Endothelial cell of umbilical vein (primary cell): ENCODE results near the gene NWD2. TPM values are rescaled to one million over a fixed set of nuclear protein-coding genes. Genes with fewer than 3 reads are reported as not detected.

Experiments used
- BruUV-seq: library from RNA; stranded (reverse); fragments of 400-500 nt; replicated peaks from 2 replicates; lab custom pipeline; 2021; lab: Mats Ljungman, UMichigan
- CTCF ChIA-PET: fragments of 300-600, 350-600 bp; sonication (Branson Sonifier 250); formaldehyde crosslinking; loops from one replicate; lab custom pipeline; 2021; ENCODE audit warnings: antibody characterized with exemption, inconsistent platforms; lab: Charles Lee
- POLR2A ChIA-PET: fragments of 300-600, 350-600 bp; sonication (Branson Sonifier 250); formaldehyde crosslinking; loops from one replicate; lab custom pipeline; 2021; ENCODE audit warnings: antibody characterized with exemption, inconsistent platforms; lab: Charles Lee
- DNase-seq: peaks from one replicate; pipeline ENCODE4 v3.0.0-alpha.2; 2011; ENCODE audit warnings: low read depth, low spot score
- FAIRE-seq: peaks from 2 replicates; lab custom pipeline; 2011; peaks lifted over from hg19 to GRCh38; lab: Jason Lieb, UNC
- H2AFZ ChIP-seq: 2 replicates; pipeline ENCODE4 v1.6.0; 2012; ENCODE audit warnings: low read depth, low read length, control low read depth, inconsistent platforms
- H3K27ac ChIP-seq: 2 replicates; pipeline ENCODE4 v1.5.1; 2011; ENCODE audit warnings: low read depth, mild to moderate bottlenecking, control low read depth, low read length, moderate library complexity; ENCODE audit not compliant: insufficient read depth
- H3K27me3 ChIP-seq, 2 experiments: 2 replicates each; pipeline versions ENCODE4 v1.6.0 to v1.6.1; 2011; ENCODE audit warnings: low read length in 2 of 2, mixed read lengths in 1 of 2; ENCODE audit not compliant: control insufficient read depth in 2 of 2, insufficient read depth in 2 of 2
- H3K36me3 ChIP-seq, 2 experiments: 2 replicates in 1 of 2; 3 replicates in 1 of 2; pipeline ENCODE4 v1.5.1; 2011; ENCODE audit warnings: low read length in 2 of 2, mild to moderate bottlenecking in 1 of 2, moderate library complexity in 1 of 2; ENCODE audit not compliant: control insufficient read depth in 2 of 2, insufficient read depth in 2 of 2; ENCODE audit errors: extremely low read depth in 1 of 2
- H3K4me1 ChIP-seq: 3 replicates; pipeline ENCODE4 v1.5.1; 2011; ENCODE audit warnings: mild to moderate bottlenecking, low read length; ENCODE audit not compliant: control insufficient read depth, insufficient read depth; ENCODE audit errors: extremely low read depth
- H3K4me2 ChIP-seq: 2 replicates; pipeline ENCODE4 v1.6.1; 2011; ENCODE audit warnings: low read length, control low read depth, mixed read lengths; ENCODE audit not compliant: insufficient read depth
- H3K4me3 ChIP-seq, 3 experiments: fragments of 200-600 bp in 1 of 3; sonication (generic), shearing (Covaris generic) in 1 of 3; replicated peaks in 1 of 3; 2 replicates each; pipeline ENCODE4 v1.5.1; 2011 to 2016; ENCODE audit warnings: control low read depth in 3 of 3, low read length in 3 of 3, mild to moderate bottlenecking in 2 of 3, inconsistent platforms in 1 of 3, low read depth in 1 of 3, moderate library complexity in 1 of 3; ENCODE audit not compliant: insufficient read depth in 1 of 3
- H3K79me2 ChIP-seq: 2 replicates; pipeline ENCODE4 v1.6.0; 2012; ENCODE audit warnings: low read length, inconsistent platforms; ENCODE audit not compliant: control insufficient read depth, insufficient read depth
- H3K9ac ChIP-seq: replicated peaks from 2 replicates; pipeline ENCODE3; 2011; ENCODE audit warnings: low read length, control low read depth; ENCODE audit not compliant: insufficient read depth; ENCODE audit errors: extremely low read depth
- H3K9me1 ChIP-seq: replicated peaks from 3 replicates; pipeline ENCODE4 v1.6.0; 2011; ENCODE audit warnings: mild to moderate bottlenecking, low read length; ENCODE audit not compliant: control insufficient read depth, insufficient read depth; ENCODE audit errors: extremely low read depth
- H3K9me3 ChIP-seq: replicated peaks from 2 replicates; pipeline ENCODE4 v1.5.1; 2012; ENCODE audit warnings: low read length, inconsistent platforms; ENCODE audit not compliant: control insufficient read depth, insufficient read depth
- H4K20me1 ChIP-seq: replicated peaks from 2 replicates; pipeline ENCODE3; 2011; ENCODE audit warnings: mild to moderate bottlenecking, low read length; ENCODE audit not compliant: control insufficient read depth, insufficient read depth; ENCODE audit errors: extremely low read depth
- EZH2 ChIP-seq: IDR thresholded peaks from 2 replicates; pipeline ENCODE4 v1.6.1; 2012; ENCODE audit warnings: borderline replicate concordance, low read depth, mild to moderate bottlenecking, moderate library complexity, low read length, inconsistent platforms; ENCODE audit not compliant: severe bottlenecking
- FOS ChIP-seq: IDR thresholded peaks from 2 replicates; pipeline ENCODE4 v1.6.1; 2011; ENCODE audit warnings: mild to moderate bottlenecking, low read length, moderate library complexity, borderline replicate concordance; ENCODE audit not compliant: insufficient read depth
- GATA2 ChIP-seq: IDR thresholded peaks from 2 replicates; pipeline ENCODE4 v1.7.0; 2011; ENCODE audit warnings: low read depth, mild to moderate bottlenecking, moderate library complexity, mixed read lengths, low read length; ENCODE audit not compliant: insufficient read length, insufficient read depth
- JUN ChIP-seq: IDR thresholded peaks from 2 replicates; pipeline ENCODE4 v1.6.1; 2011; ENCODE audit warnings: borderline replicate concordance, low read depth; ENCODE audit not compliant: insufficient read length, insufficient read depth
- MYC ChIP-seq: IDR thresholded peaks from one replicate; pipeline ENCODE4 v1.6.1; 2011; ENCODE audit warnings: mild to moderate bottlenecking, low read depth, low read length
- POLR2A ChIP-seq: IDR thresholded peaks from 2 replicates; pipeline ENCODE4 v1.6.1; 2012; ENCODE audit warnings: low read depth, mild to moderate bottlenecking, control low read depth, low read length
- POLR2AphosphoS5 ChIP-seq: IDR thresholded peaks from 2 replicates; pipeline ENCODE4 v1.6.1; 2012; ENCODE audit warnings: low read depth, mild to moderate bottlenecking, control low read depth, low read length, moderate library complexity; ENCODE audit not compliant: insufficient read depth
- dilution Hi-C: fragments of 300-500 bp; cut with MboI; formaldehyde crosslinking; loops from one replicate; pipeline ENCODE4 v1.15.0; 2019; ENCODE audit warnings: low sequenced_read_pairs; ENCODE audit not compliant: extremely low pct_ligation_motif_present
- intact Hi-C: fragments of 100-400 bp; cut with micrococcal nuclease; formaldehyde crosslinking; loops from one replicate; pipeline ENCODE4 v1.10.0; 2022
- polyA plus RNA-seq, 4 experiments: library from polyadenylated mRNA; depleted of rRNA in 3 of 4; stranded (reverse) in 3 of 4; unstranded in 1 of 4; fragments of >200 nt; gene quantifications; 2 replicates each; pipeline versions ENCODE4 v1.2.1 to v1.2.3, GENCODE V29; 2011 to 2012; ENCODE audit warnings: missing spikeins in 1 of 4
- total RNA-seq: library from RNA; stranded (reverse); gene quantifications from 2 replicates; pipeline ENCODE4 v1.2.3, GENCODE V29; 2021
- TF ChIP-seq, protein P1 (sequence below), 2 donors: IDR thresholded peaks; 1 replicate in 1 of 2; 2 replicates in 1 of 2; pipeline ENCODE4 v1.5.1; 2011; ENCODE audit warnings: low read length in 2 of 2, mild to moderate bottlenecking in 2 of 2, moderate library complexity in 2 of 2, control low read depth in 1 of 2, inconsistent platforms in 1 of 2, low read depth in 1 of 2; ENCODE audit not compliant: insufficient read depth in 1 of 2; ENCODE audit errors: extremely low read depth in 1 of 2
- TF ChIP-seq, protein P2 (sequence below): IDR thresholded peaks from 2 replicates; pipeline ENCODE4 v1.6.1; 2011; ENCODE audit not compliant: insufficient read depth, insufficient read length

NWD2 gene
- total and polyA plus RNA-seq, 2 donors (not counting 3 experiments of a cell fraction or from before 2014, with no cell fraction given): not detected

DNA sequence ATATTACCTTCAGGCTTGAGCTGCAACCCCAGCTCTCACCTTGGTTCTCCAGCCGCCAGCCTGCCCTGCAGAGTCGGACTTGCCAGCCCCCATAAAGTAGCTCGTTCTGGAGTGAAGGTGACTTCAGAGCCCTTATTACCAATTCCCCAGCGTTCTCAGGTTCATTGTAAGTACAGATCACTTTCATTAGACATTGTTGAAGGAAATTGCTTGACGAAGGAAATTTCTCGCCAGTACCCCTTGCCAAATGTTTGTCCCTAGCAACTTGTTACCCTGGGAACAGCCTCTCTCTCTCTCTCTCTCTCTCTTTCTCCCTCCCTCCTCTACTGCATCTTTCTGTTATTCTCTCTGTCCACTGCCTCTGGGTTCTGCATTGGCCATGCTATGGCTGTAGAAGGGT lies 153.0 kb downstream of the NWD2 start:
- Histone ChIP-seq H3K4me1 (no peaks in the 10 kb centered on the region), H3K9ac (no peak overlapping the region), H3K36me3 (no peaks in the 10 kb centered on the region), H3K9me1 (no peaks in the 10 kb centered on the region), H3K79me2 (no peaks in the 10 kb centered on the region), H3K27me3 (no peaks in the 10 kb centered on the region), H3K9me3 (no peaks in the 10 kb centered on the region), H3K27ac (no peak overlapping the region), H3K4me2 (no peak overlapping the region), H3K4me3 (no peak overlapping the region), H2AFZ (no peak overlapping the region), H4K20me1 (no peaks in the 10 kb centered on the region)
- POLR2A ChIA-PET: no interaction called here
- no peak for FAIRE-seq
- intact Hi-C loops: no loop called here
- CTCF ChIA-PET: no interaction called here
- TF ChIP-seq GATA2: no peak
- no peak for DNase-seq
- dilution Hi-C loops: no loop called here
- BruUV-seq: no TSS peak

DNA sequence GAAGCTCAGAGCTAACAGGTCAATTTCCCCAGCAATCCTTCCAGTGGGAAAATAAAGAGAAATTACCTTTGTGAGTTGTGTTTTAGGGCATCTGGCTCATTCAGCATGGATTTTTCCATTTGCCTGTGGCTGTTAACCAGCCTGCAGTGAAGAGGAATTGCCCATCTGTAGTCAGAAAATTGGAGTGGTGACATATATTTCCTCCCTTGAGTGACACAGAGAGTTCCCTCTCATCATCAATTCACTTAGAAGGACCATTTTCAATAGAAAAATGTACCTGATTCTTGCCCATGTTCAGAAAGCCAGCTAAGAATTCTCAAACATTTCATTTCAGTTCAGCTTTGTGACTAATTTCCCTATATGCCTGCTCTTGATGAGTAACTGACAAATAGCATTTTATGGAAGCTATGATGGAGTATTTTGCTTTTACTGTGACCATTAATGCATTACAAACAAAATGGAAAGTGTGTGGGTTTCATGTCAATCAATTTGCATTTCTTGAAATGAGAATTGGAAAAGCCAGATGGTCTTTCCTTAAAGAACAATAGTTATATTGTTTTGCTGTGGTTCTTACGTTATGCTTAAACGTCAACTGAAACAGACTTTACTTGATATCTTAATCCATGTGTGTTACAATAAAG lies 155.8 kb downstream of the NWD2 start:
- CTCF ChIA-PET: no interaction called here
- FAIRE-seq: no peak
- Histone ChIP-seq H3K27ac (no peak overlapping the region), H4K20me1 (no peaks in the 10 kb centered on the region), H3K27me3 (no peaks in the 10 kb centered on the region), H3K4me1 (no peaks in the 10 kb centered on the region), H3K9me1 (no peaks in the 10 kb centered on the region), H3K4me2 (no peak overlapping the region), H3K4me3 (no peak overlapping the region), H2AFZ (no peak overlapping the region), H3K9me3 (no peaks in the 10 kb centered on the region), H3K79me2 (no peaks in the 10 kb centered on the region), H3K36me3 (no peaks in the 10 kb centered on the region), H3K9ac (no peak overlapping the region)
- no peak for DNase-seq
- TF ChIP-seq MYC: no peak
- TF ChIP-seq POLR2AphosphoS5: no peak
- TF ChIP-seq FOS: no peak
- TF ChIP-seq JUN: no peak
- no peak for TF ChIP-seq POLR2A
- no peak for TF ChIP-seq GATA2
- TF ChIP-seq, protein P1, sequence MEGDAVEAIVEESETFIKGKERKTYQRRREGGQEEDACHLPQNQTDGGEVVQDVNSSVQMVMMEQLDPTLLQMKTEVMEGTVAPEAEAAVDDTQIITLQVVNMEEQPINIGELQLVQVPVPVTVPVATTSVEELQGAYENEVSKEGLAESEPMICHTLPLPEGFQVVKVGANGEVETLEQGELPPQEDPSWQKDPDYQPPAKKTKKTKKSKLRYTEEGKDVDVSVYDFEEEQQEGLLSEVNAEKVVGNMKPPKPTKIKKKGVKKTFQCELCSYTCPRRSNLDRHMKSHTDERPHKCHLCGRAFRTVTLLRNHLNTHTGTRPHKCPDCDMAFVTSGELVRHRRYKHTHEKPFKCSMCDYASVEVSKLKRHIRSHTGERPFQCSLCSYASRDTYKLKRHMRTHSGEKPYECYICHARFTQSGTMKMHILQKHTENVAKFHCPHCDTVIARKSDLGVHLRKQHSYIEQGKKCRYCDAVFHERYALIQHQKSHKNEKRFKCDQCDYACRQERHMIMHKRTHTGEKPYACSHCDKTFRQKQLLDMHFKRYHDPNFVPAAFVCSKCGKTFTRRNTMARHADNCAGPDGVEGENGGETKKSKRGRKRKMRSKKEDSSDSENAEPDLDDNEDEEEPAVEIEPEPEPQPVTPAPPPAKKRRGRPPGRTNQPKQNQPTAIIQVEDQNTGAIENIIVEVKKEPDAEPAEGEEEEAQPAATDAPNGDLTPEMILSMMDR (IDR thresholded peaks at IDR 0.05; ENCODE audit: extremely low read depth in 1 of 2, insufficient read depth in 1 of 2, low read depth in 1 of 2, low read length in 2 of 2): no peak
- TF ChIP-seq, protein P2, sequence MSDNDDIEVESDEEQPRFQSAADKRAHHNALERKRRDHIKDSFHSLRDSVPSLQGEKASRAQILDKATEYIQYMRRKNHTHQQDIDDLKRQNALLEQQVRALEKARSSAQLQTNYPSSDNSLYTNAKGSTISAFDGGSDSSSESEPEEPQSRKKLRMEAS: no peak
- TF ChIP-seq EZH2: no peak
- intact Hi-C loops (no loop called here), dilution Hi-C loops (no loop called here)
- POLR2A ChIA-PET: no interaction called here
- no TSS peak for BruUV-seq
